ENCODE data around the gene NTM. TPM values are rescaled to one million over a fixed set of nuclear protein-coding genes. Genes with fewer than 3 reads are reported as not detected.

Gene NTM
- total RNA-seq, 1 experiment from 2014 or later = 16.4 TPM

DNA sequence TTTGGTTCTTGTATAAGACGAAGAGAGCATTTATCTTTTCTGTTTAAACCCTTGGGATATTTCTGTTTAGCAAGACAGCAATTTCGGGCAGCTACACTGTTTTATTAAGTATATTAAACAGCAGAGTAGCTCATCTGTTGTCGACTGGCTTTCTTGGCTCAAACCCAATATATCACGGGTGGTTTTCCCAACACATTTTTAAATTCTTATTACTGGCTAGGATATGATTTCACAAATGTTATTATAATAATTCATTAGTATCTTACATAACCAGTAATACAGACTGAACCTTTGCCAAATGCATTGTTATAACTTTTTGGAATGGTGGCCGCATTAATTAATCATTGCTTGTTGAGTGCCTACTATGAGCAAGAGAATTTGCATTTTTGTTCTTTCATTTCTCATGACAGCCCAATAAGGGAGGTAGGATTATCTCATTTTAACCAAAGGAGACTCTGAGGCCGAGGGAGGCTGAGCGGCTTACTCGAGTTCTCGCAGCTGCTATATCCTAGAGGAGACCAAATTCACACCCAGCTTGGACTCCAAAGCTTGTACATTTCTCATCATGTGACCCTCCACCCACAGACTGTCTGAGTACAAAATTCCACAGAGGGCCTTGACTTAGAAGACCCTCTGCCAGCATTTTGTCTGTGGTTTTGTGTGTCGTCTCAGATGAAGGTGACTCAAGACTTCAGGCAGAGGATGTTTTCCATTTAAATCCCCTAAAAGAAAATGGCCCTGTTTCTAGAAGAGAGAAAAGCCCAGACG, 304.9 kb downstream of the NTM start:
- DNase-seq (ENCODE audit: low spot score) (no peak), ATAC-seq (no peak)
- CTCF ChIA-PET = interaction anchor here (1.1 to 2.4 kb wide), 19 partner anchors 8 to 759 kb away, joined by 3 to 114 read pairs (median 10); partner anchors contain the start of gene SNX19
- Mint-ChIP-seq H3K27me3 (ENCODE audit: low read depth) (no peaks in the 10 kb centered on the region; the same call in 1 of the 2 replicates), H3K4me1 (peaks cover 28% of the 10 kb centered on the region), H3K9me3 (no peaks in the 10 kb centered on the region), H3K4me3 (no peak overlapping the region), H3K27ac (no peak overlapping the region), H3K36me3 (no peaks in the 10 kb centered on the region)
- POLR2A ChIA-PET = no interaction called here
- no peak for TF ChIP-seq GRHL2 (CRISPR knock-in tag; IDR thresholded peaks at IDR 0.05; ENCODE audit: insufficient replicate concordance, severe bottlenecking)
- TF ChIP-seq, protein P1, sequence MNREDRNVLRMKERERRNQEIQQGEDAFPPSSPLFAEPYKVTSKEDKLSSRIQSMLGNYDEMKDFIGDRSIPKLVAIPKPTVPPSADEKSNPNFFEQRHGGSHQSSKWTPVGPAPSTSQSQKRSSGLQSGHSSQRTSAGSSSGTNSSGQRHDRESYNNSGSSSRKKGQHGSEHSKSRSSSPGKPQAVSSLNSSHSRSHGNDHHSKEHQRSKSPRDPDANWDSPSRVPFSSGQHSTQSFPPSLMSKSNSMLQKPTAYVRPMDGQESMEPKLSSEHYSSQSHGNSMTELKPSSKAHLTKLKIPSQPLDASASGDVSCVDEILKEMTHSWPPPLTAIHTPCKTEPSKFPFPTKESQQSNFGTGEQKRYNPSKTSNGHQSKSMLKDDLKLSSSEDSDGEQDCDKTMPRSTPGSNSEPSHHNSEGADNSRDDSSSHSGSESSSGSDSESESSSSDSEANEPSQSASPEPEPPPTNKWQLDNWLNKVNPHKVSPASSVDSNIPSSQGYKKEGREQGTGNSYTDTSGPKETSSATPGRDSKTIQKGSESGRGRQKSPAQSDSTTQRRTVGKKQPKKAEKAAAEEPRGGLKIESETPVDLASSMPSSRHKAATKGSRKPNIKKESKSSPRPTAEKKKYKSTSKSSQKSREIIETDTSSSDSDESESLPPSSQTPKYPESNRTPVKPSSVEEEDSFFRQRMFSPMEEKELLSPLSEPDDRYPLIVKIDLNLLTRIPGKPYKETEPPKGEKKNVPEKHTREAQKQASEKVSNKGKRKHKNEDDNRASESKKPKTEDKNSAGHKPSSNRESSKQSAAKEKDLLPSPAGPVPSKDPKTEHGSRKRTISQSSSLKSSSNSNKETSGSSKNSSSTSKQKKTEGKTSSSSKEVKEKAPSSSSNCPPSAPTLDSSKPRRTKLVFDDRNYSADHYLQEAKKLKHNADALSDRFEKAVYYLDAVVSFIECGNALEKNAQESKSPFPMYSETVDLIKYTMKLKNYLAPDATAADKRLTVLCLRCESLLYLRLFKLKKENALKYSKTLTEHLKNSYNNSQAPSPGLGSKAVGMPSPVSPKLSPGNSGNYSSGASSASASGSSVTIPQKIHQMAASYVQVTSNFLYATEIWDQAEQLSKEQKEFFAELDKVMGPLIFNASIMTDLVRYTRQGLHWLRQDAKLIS (CRISPR knock-in tag; IDR thresholded peaks at IDR 0.05; ENCODE audit: borderline replicate concordance) = no peak
- no peak for TF ChIP-seq ZNF416 (CRISPR knock-in tag; IDR thresholded peaks at IDR 0.05)
- TF ChIP-seq, protein P2, sequence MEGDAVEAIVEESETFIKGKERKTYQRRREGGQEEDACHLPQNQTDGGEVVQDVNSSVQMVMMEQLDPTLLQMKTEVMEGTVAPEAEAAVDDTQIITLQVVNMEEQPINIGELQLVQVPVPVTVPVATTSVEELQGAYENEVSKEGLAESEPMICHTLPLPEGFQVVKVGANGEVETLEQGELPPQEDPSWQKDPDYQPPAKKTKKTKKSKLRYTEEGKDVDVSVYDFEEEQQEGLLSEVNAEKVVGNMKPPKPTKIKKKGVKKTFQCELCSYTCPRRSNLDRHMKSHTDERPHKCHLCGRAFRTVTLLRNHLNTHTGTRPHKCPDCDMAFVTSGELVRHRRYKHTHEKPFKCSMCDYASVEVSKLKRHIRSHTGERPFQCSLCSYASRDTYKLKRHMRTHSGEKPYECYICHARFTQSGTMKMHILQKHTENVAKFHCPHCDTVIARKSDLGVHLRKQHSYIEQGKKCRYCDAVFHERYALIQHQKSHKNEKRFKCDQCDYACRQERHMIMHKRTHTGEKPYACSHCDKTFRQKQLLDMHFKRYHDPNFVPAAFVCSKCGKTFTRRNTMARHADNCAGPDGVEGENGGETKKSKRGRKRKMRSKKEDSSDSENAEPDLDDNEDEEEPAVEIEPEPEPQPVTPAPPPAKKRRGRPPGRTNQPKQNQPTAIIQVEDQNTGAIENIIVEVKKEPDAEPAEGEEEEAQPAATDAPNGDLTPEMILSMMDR (IDR thresholded peaks at IDR 0.05) = no peak
- no peak for TF ChIP-seq TEAD1 (CRISPR knock-in tag; IDR thresholded peaks at IDR 0.05)
- no peak for TF ChIP-seq ESRRA (CRISPR knock-in tag; IDR thresholded peaks at IDR 0.05; ENCODE audit: borderline replicate concordance)

DNA sequence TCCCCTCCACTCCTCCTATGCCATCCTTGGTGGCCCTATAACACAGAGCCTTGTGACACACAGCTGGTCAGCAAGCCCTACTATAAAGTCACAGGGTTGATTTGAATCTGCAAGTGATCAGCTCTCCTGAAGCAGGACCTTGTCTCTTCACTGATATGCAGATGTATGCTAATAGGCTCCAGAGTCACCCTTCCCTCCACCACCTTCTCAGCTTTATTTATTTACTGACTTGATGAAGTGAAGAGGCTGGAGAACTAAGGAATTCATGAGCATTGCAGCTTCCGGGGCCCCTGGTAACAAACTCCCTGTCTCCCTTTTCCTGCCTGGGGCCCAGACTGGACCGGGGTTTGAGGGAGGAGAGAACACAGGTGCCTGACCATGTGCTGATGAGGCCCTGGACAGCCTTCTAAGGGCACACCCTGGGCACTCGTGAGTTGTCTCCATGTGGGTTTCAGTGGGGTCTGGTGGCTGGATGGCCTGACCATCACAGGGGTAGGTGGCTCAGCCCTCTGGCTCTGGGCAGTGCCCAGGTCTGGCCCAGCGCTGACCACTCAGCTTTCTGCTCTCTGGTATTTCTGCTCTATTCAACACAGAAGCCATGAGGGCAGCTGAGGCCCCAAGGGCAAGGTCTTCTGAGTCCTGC, 307.5 kb downstream of the NTM start:
- Mint-ChIP-seq H3K27ac (no peak overlapping the region), H3K36me3 (no peaks in the 10 kb centered on the region), H3K4me3 (no peak overlapping the region), H3K9me3 (no peaks in the 10 kb centered on the region), H3K4me1 (peaks cover 26% of the 10 kb centered on the region), H3K27me3 (ENCODE audit: low read depth) (no peaks in the 10 kb centered on the region; the same call in 1 of the 2 replicates)
- POLR2A ChIA-PET = no interaction called here
- ATAC-seq (peak; percentile 65), DNase-seq (ENCODE audit: low spot score) (no peak)
- CTCF ChIA-PET = interaction anchor here (0.6 to 3.2 kb wide), 9 partner anchors 9 to 613 kb away, joined by 3 to 22 read pairs (median 6); no protein-coding TSS in a partner anchor
- TF ChIP-seq, protein P3, sequence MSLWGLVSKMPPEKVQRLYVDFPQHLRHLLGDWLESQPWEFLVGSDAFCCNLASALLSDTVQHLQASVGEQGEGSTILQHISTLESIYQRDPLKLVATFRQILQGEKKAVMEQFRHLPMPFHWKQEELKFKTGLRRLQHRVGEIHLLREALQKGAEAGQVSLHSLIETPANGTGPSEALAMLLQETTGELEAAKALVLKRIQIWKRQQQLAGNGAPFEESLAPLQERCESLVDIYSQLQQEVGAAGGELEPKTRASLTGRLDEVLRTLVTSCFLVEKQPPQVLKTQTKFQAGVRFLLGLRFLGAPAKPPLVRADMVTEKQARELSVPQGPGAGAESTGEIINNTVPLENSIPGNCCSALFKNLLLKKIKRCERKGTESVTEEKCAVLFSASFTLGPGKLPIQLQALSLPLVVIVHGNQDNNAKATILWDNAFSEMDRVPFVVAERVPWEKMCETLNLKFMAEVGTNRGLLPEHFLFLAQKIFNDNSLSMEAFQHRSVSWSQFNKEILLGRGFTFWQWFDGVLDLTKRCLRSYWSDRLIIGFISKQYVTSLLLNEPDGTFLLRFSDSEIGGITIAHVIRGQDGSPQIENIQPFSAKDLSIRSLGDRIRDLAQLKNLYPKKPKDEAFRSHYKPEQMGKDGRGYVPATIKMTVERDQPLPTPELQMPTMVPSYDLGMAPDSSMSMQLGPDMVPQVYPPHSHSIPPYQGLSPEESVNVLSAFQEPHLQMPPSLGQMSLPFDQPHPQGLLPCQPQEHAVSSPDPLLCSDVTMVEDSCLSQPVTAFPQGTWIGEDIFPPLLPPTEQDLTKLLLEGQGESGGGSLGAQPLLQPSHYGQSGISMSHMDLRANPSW (CRISPR knock-in tag; conservative IDR thresholded peaks at IDR 0.05; ENCODE audit: low read depth) = no peak
- TF ChIP-seq CBFB (CRISPR knock-in tag; IDR thresholded peaks at IDR 0.05; ENCODE audit: low read depth) (no peak), FOXJ3 (CRISPR knock-in tag; IDR thresholded peaks at IDR 0.05; ENCODE audit: borderline replicate concordance) (no peak)
- TF ChIP-seq, protein P4, sequence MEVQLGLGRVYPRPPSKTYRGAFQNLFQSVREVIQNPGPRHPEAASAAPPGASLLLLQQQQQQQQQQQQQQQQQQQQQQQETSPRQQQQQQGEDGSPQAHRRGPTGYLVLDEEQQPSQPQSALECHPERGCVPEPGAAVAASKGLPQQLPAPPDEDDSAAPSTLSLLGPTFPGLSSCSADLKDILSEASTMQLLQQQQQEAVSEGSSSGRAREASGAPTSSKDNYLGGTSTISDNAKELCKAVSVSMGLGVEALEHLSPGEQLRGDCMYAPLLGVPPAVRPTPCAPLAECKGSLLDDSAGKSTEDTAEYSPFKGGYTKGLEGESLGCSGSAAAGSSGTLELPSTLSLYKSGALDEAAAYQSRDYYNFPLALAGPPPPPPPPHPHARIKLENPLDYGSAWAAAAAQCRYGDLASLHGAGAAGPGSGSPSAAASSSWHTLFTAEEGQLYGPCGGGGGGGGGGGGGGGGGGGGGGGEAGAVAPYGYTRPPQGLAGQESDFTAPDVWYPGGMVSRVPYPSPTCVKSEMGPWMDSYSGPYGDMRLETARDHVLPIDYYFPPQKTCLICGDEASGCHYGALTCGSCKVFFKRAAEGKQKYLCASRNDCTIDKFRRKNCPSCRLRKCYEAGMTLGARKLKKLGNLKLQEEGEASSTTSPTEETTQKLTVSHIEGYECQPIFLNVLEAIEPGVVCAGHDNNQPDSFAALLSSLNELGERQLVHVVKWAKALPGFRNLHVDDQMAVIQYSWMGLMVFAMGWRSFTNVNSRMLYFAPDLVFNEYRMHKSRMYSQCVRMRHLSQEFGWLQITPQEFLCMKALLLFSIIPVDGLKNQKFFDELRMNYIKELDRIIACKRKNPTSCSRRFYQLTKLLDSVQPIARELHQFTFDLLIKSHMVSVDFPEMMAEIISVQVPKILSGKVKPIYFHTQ (CRISPR knock-in tag; IDR thresholded peaks at IDR 0.05) = no peak
- TF ChIP-seq, protein P5, sequence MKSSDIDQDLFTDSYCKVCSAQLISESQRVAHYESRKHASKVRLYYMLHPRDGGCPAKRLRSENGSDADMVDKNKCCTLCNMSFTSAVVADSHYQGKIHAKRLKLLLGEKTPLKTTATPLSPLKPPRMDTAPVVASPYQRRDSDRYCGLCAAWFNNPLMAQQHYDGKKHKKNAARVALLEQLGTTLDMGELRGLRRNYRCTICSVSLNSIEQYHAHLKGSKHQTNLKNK (CRISPR knock-in tag; IDR thresholded peaks at IDR 0.05) = no peak
- TF ChIP-seq, protein P6, sequence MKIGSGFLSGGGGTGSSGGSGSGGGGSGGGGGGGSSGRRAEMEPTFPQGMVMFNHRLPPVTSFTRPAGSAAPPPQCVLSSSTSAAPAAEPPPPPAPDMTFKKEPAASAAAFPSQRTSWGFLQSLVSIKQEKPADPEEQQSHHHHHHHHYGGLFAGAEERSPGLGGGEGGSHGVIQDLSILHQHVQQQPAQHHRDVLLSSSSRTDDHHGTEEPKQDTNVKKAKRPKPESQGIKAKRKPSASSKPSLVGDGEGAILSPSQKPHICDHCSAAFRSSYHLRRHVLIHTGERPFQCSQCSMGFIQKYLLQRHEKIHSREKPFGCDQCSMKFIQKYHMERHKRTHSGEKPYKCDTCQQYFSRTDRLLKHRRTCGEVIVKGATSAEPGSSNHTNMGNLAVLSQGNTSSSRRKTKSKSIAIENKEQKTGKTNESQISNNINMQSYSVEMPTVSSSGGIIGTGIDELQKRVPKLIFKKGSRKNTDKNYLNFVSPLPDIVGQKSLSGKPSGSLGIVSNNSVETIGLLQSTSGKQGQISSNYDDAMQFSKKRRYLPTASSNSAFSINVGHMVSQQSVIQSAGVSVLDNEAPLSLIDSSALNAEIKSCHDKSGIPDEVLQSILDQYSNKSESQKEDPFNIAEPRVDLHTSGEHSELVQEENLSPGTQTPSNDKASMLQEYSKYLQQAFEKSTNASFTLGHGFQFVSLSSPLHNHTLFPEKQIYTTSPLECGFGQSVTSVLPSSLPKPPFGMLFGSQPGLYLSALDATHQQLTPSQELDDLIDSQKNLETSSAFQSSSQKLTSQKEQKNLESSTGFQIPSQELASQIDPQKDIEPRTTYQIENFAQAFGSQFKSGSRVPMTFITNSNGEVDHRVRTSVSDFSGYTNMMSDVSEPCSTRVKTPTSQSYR (CRISPR knock-in tag; IDR thresholded peaks at IDR 0.05) = no peak
